HG03280 (cell line): Measurements from ENCODE around the gene TNFRSF14.
"Not testable (repeated sequence)": the region's sequence is repeated elsewhere in the genome, so short reads cannot be mapped to it uniquely, and the experiment has no call there.

Experiments
- ATAC-seq: cut with Tn5 transposase; IDR thresholded peaks from one replicate; pipeline ENCODE4 v1.9.1; 2021; ENCODE audit warnings: mild to moderate bottlenecking, moderate library complexity; ENCODE audit not compliant: unreplicated experiment

Gene TNFRSF14

DNA sequence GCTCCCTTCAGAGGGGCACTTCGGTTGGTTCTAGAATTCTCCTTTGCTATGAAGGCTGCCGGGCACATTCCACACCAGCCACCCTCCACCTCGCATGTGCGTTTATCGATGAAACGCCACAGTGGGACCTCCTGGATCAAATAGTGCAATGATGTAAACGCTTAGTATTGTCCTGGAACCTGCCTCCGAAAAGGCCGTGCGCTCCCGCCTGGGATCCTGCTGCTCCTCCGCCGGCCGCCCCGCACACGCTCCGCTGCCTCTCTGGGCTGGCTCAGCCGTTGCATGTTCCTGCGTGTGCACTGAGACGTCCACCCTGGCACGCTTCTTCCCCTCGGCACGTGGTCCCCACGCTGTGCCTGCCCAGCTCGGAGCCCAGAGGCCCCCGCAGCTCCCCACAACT, 4.0 kb upstream of the TNFRSF14 start:
- ATAC-seq = no peak

GRCh38 chr1:2553076-2553475, 3.1 kb upstream of the TNFRSF14 start:
- ATAC-seq = not testable (repeated sequence)

- no peak for ATAC-seq
Observed at GRCh38 chr1:2553871-2554620, 2.1 kb upstream of the TNFRSF14 start.

DNA sequence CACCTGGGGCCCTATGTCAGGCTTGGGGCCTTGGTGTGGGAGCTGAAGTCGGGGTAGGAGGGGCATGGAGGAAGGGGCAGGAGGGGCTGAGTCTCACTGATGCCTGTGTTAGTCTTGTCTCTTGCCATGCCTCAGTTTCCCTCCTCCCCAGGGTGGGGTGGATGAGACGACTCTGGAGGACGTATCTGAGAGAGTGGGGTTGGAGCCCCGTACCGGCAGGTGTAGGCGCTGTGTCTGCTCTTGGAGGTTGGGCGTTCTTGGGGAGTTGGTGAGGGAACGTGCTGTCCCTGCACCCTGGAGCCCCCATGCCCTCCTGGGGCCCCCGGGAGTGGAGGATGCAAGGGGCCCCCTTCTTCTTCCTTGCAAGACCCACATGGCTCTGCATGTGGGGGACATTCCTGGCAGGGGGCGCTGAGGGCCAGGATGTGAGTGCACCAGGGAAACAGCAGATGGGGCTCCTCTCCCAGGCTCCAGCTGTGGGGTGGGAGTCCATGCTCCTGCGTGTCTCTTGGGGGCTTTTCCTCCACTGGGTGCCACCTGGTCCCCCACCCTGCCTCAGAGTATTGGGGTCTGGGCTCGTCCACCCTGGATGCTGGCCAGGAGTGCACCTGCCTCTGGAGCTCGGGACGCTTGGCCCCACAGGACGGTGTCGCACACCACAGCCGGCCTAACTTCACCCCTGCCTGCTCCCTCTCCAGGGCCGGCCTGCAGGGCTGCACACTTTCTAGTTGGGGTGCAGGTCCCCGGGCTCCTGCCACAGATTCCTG, 1.4 kb upstream of the TNFRSF14 start:
- no peak for ATAC-seq

DNA sequence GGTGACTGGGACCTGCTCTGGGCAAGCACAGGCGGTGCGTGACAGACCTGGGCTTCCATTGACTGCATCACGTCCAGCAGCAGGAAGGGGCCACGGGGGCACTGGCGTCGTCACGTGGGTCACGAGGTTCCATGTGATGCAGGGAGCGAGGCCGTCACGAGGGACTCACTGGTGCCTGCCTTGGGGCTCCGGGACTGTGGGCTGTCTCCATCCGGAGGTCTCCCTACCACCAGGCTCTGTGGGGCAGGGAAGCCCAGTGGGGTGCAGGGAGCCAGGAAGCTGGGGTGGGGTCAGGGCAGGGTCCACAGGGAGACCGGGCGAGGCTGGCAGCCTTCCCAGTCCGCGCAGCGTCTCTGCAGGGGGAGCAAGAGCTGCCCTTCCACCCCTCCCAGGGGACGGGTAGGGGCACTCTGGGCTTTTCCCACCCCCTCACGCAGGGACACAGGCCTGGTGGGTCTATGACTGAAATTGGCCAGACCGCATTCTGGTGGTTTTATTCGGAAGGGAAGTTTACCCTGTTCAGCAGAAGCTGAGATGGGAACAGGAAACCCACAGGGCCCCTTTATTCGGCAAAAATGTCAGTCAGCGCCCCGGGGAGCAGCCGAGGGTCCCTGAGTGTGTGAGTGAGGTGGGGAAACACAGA, 416 bp upstream of the TNFRSF14 start:
- ATAC-seq = peak; percentile 23

DNA sequence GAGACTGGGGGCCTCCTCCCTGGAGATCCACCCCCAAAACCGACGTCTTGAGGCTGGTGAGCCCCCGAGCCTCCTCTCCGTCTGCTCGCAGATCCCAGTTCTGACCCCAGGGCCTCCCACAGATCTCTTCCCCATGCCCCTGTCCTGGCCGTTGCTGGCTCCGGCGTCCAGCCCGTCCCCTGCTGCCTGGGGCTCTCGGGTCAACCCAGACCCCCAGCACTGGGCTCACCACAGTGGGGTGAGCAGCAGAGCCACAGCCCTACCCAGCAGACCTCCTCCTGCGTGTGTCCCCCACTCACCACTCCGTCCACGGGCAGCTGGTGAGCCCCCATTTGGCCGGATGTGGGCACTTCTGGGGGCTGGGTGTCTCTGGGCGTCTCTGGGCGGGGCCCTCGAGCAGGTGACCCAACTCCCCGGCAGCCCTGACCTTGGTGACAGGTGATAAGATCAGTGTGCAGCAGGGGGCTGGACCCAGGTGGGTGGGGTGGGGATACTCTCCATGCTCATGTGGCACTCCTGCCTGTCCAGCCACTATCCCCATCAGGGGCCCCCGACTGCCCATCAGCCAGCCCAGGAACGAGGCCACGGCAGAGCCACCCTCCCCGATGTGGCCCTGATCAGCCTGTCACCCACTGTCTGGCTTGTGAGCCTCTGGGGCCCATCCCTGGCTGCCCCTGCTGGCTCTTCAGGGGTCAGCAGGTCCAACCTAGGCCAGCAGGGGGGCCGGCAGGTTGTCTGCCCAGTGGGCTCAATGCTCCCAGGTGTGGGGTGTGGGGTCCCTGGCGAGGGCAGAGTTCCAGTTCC, 709 bp downstream of the TNFRSF14 start:
- ATAC-seq = peak; percentile 14

- no peak for ATAC-seq
Observed at GRCh38 chr1:2557482-2558400, 1.6 kb downstream of the TNFRSF14 start.

GRCh38 chr1:2558420-2558819, 2.2 kb downstream of the TNFRSF14 start:
- no peak for ATAC-seq

GRCh38 chr1:2558861-2559260, 2.7 kb downstream of the TNFRSF14 start:
- no peak for ATAC-seq

DNA sequence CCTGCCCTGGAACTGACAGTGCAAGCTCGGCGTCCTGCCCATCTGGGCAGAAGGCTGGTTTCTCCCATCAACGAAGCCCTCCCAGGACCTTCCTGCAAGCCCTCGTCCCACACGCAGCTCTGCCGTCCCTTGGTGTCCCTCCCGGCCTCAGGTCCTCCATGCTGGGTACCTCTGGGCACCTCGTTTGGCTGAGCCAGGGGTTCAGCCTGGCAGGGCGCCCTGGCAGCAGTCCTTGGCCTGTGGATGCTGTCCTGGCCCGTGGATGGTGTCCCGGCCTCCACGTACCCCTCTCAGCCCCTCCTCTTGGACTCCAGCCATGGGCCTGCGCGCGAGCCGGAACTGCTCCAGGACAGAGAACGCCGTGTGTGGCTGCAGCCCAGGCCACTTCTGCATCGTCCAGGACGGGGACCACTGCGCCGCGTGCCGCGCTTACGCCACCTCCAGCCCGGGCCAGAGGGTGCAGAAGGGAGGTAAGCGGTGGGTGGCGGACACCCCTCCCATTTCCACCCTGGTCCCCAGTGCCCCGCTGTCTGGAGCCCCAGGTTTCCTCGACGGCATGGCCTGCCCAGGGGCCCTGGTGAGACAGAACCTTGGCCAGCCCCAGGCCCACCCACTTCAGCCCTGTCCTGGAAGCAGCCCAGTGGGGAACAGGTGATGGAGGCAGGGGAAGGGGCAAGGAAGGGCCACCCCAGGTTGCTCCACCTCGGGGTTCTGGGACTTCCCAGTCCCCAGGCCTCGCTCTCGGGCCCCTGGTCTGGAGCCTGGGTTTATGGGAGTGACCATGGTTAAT, 3.5 kb downstream of the TNFRSF14 start:
- no peak for ATAC-seq

DNA sequence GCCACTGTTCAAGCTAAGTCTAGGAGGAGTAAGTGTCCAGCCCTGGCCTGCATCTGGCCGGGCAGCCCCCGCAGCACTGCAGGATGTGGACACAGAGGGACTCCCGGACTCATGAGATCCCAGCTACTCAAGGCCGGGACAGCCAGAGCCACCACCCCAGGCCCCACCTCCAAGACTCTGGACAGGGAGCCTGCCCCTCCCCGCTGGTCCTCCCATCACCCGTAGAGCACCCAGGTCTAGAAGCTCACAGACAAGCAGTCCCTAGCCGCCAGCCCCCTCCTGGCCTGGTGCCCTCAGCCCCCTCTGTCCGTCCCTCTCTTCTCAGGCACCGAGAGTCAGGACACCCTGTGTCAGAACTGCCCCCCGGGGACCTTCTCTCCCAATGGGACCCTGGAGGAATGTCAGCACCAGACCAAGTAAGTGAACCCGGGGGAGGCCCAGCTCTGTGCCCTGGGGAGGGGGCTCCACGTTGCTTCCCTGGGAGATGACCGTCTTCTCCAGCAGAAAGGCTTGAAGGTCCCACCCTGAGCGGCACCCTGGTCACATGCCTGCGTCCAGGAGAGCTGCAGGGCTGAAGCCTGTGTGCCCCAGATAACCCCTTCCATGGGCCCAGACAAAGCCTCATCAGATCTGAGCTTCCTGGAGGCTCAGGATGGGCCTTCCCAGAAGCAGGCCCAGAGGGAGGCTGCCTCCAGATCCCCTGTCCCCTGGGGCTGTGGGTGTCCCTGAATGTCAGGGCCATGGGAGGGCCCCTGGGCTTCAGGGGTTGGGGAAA, 4.3 kb downstream of the TNFRSF14 start:
- no peak for ATAC-seq

DNA sequence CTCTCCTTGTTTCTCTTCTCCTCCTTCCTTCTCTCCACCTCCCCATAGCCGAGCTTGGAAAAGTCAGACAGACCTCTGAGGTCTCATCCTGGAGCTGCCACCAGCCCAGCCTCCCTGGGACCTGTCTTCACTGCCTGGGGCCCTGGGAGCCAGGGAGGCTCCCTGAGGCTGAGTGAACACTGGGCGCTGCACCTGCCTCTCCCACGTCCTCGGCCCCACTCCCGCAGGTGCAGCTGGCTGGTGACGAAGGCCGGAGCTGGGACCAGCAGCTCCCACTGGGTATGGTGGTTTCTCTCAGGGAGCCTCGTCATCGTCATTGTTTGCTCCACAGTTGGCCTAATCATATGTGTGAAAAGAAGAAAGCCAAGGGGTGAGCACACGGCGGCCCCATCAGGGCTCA, 5.3 kb downstream of the TNFRSF14 start:
- ATAC-seq = no peak

GRCh38 chr1:2561898-2562895, 6.0 kb downstream of the TNFRSF14 start:
- ATAC-seq = no peak

DNA sequence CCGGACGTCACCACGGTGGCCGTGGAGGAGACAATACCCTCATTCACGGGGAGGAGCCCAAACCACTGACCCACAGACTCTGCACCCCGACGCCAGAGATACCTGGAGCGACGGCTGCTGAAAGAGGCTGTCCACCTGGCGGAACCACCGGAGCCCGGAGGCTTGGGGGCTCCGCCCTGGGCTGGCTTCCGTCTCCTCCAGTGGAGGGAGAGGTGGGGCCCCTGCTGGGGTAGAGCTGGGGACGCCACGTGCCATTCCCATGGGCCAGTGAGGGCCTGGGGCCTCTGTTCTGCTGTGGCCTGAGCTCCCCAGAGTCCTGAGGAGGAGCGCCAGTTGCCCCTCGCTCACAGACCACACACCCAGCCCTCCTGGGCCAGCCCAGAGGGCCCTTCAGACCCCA, 7.0 kb downstream of the TNFRSF14 start:
- no peak for ATAC-seq

GRCh38 chr1:2564006-2564814, 8.0 kb downstream of the TNFRSF14 start:
- ATAC-seq = no peak

GRCh38 chr1:2564815-2565374, 8.7 kb downstream of the TNFRSF14 start:
- no peak for ATAC-seq
